HEK293T (cell line): Measurements from ENCODE around the gene ASTN2.

Source experiments
- ELF4 ChIP-seq: fragments of 450-650 bp; IDR thresholded peaks from 2 replicates; pipeline ENCODE4 v1.6.1; 2017; ENCODE audit warnings: antibody characterized with exemption
- FOXA1 ChIP-seq: fragments of 450-650 bp; IDR thresholded peaks from 2 replicates; pipeline ENCODE4 v1.6.1; 2016; ENCODE audit warnings: mild to moderate bottlenecking
- FOXK2 ChIP-seq: fragments of 450-650 bp; IDR thresholded peaks from 2 replicates; pipeline ENCODE4 v1.6.1; 2016; ENCODE audit warnings: mild to moderate bottlenecking
- FOXM1 ChIP-seq: fragments of 450-650 bp; IDR thresholded peaks from 2 replicates; pipeline ENCODE4 v1.6.1; 2017; ENCODE audit warnings: mild to moderate bottlenecking, borderline replicate concordance
- HDGF ChIP-seq: fragments of 450-650 bp; IDR thresholded peaks from 2 replicates; pipeline ENCODE4 v1.6.1; 2017; ENCODE audit warnings: antibody characterized with exemption, borderline replicate concordance
- LEF1 ChIP-seq: fragments of 450-650 bp; IDR thresholded peaks from 2 replicates; pipeline ENCODE4 v1.6.1; 2017; ENCODE audit warnings: mild to moderate bottlenecking, borderline replicate concordance
- PKNOX1 ChIP-seq: fragments of 450-650 bp; IDR thresholded peaks from 2 replicates; pipeline ENCODE4 v1.6.1; 2016
- SP1 ChIP-seq: fragments of 450-650 bp; IDR thresholded peaks from 2 replicates; pipeline ENCODE4 v1.6.1; 2017
- SUZ12 ChIP-seq: fragments of 450-650 bp; IDR thresholded peaks from 2 replicates; pipeline ENCODE4 v1.6.1; 2016; ENCODE audit warnings: mild to moderate bottlenecking
- TARDBP ChIP-seq: fragments of 450-650 bp; IDR thresholded peaks from 2 replicates; pipeline ENCODE4 v1.6.1; 2016
- ZNF384 ChIP-seq: fragments of 450-650 bp; IDR thresholded peaks from 2 replicates; pipeline ENCODE4 v1.6.1; 2016

- TF ChIP-seq SP1 (no peak), HDGF (no peak), ELF4 (no peak), PKNOX1 (no peak), TARDBP (no peak), FOXA1 (no peak), ZNF384 (no peak), LEF1 (no peak), SUZ12 (no peak), FOXM1 (no peak), FOXK2 (no peak)
Observed at GRCh38 chr9:117187498-117187897, 227.4 kb downstream of the ASTN2 start.
